CD14-positive monocyte (primary cell): Measurements from ENCODE around the gene MTSS2. TPM values are rescaled to one million over a fixed set of nuclear protein-coding genes. Genes with fewer than 3 reads are reported as not detected.

Source experiments
- DNase-seq, 3 donors: peaks; one replicate each; pipeline ENCODE4 v3.0.0-alpha.2; 2011 to 2022
- H2AFZ ChIP-seq: 2 replicates; pipeline ENCODE4 v1.6.0; 2012; ENCODE audit warnings: mild to moderate bottlenecking, low read depth, low read length, inconsistent platforms; ENCODE audit not compliant: insufficient read depth, poor library complexity, severe bottlenecking
- H3K27ac ChIP-seq, 2 donors: 1 replicate in 1 of 2; 2 replicates in 1 of 2; pipeline ENCODE4 v1.5.1; 2012 to 2013; ENCODE audit warnings: low read length in 2 of 2, control low read depth in 1 of 2, inconsistent platforms in 1 of 2, low read depth in 1 of 2, mild to moderate bottlenecking in 1 of 2
- H3K27me3 ChIP-seq, 2 donors: one replicate each; pipeline versions ENCODE4 v1.6.0 to v1.6.1; 2011 to 2013; ENCODE audit warnings: low read length in 2 of 2; ENCODE audit not compliant: control insufficient read depth in 2 of 2, insufficient read depth in 2 of 2
- H3K36me3 ChIP-seq, 2 donors: replicated peaks in 1 of 2; 1 replicate in 1 of 2; 2 replicates in 1 of 2; pipeline versions ENCODE4 v1.5.1 to v1.6.1; 2012 to 2013; ENCODE audit warnings: low read length in 2 of 2, control low read depth in 1 of 2, inconsistent platforms in 1 of 2, mild to moderate bottlenecking in 1 of 2; ENCODE audit not compliant: insufficient read depth in 2 of 2, control insufficient read depth in 1 of 2
- H3K4me1 ChIP-seq, 2 donors: 1 replicate in 1 of 2; 2 replicates in 1 of 2; pipeline versions ENCODE4 v1.5.1 to v1.6.1; 2012 to 2013; ENCODE audit warnings: low read length in 2 of 2, control low read depth in 1 of 2, inconsistent platforms in 1 of 2, mild to moderate bottlenecking in 1 of 2, moderate library complexity in 1 of 2; ENCODE audit not compliant: insufficient read depth in 2 of 2, control insufficient read depth in 1 of 2
- H3K4me2 ChIP-seq: replicated peaks from 2 replicates; pipeline ENCODE3; 2012; ENCODE audit warnings: low read length, moderate library complexity, mild to moderate bottlenecking; ENCODE audit not compliant: poor library complexity, severe bottlenecking; ENCODE audit errors: extremely low read depth
- H3K4me3 ChIP-seq, 3 experiments: fragments of 200-600 bp in 1 of 3; sonication (generic) in 1 of 3; replicated peaks in 1 of 3; 1 replicate in 2 of 3; 2 replicates in 1 of 3; pipeline ENCODE4 v1.5.1; 2011 to 2013; ENCODE audit warnings: low read length in 3 of 3, mild to moderate bottlenecking in 3 of 3, control low read depth in 2 of 3, low read depth in 2 of 3, inconsistent platforms in 1 of 3, moderate library complexity in 1 of 3
- H3K79me2 ChIP-seq: 2 replicates; pipeline ENCODE4 v1.6.0; 2012; ENCODE audit warnings: mild to moderate bottlenecking, control low read depth, inconsistent platforms, low read length, moderate library complexity; ENCODE audit not compliant: insufficient read depth
- H3K9ac ChIP-seq: 2 replicates; pipeline ENCODE4 v1.6.0; 2017; ENCODE audit warnings: low read length, mild to moderate bottlenecking; ENCODE audit not compliant: insufficient read depth, poor library complexity, severe bottlenecking
- H3K9me3 ChIP-seq, 2 donors: replicated peaks in 1 of 2; 1 replicate in 1 of 2; 2 replicates in 1 of 2; pipeline versions ENCODE4 v1.5.1 to v1.6.1; 2012 to 2013; ENCODE audit warnings: low read length in 2 of 2, control low read depth in 1 of 2; ENCODE audit not compliant: control insufficient read depth in 1 of 2, insufficient read depth in 1 of 2
- H4K20me1 ChIP-seq: 2 replicates; pipeline ENCODE4 v1.6.0; 2012; ENCODE audit warnings: mild to moderate bottlenecking, low read length, control low read depth, moderate library complexity; ENCODE audit not compliant: insufficient read depth
- H3K27ac Mint-ChIP-seq, 7 donors: one replicate each; pipeline ENCODE4 v1.8.0; 2020; ENCODE audit warnings: mild to moderate bottlenecking in 7 of 7, mixed read lengths in 7 of 7, moderate library complexity in 6 of 7, inconsistent platforms in 2 of 7
- H3K27me3 Mint-ChIP-seq, 3 donors: one replicate each; pipeline ENCODE4 v1.8.0; 2021 to 2022; ENCODE audit warnings: low read depth in 3 of 3, mild to moderate bottlenecking in 3 of 3, mixed read lengths in 3 of 3, moderate library complexity in 3 of 3, inconsistent platforms in 1 of 3
- H3K36me3 Mint-ChIP-seq, 2 donors: one replicate each; pipeline ENCODE4 v1.8.0; 2020; ENCODE audit warnings: mixed read lengths in 2 of 2, inconsistent platforms in 1 of 2, mild to moderate bottlenecking in 1 of 2
- H3K4me1 Mint-ChIP-seq: one replicate; pipeline ENCODE4 v1.8.0; 2020; ENCODE audit warnings: mild to moderate bottlenecking, mixed read lengths
- H3K4me3 Mint-ChIP-seq, 2 donors: one replicate each; pipeline ENCODE4 v1.8.0; 2020; ENCODE audit warnings: mild to moderate bottlenecking in 2 of 2, mixed read lengths in 2 of 2, moderate library complexity in 1 of 2
- H3K9me3 Mint-ChIP-seq, 7 donors: one replicate each; pipeline ENCODE4 v1.8.0; 2020 to 2022; ENCODE audit warnings: mixed read lengths in 7 of 7, mild to moderate bottlenecking in 6 of 7, moderate library complexity in 6 of 7, inconsistent platforms in 2 of 7
- CTCF ChIP-seq: fragments of 200-600 bp; IDR thresholded peaks from one replicate; pipeline ENCODE4 v1.8.0; 2022; ENCODE audit warnings: antibody characterized with exemption, mild to moderate bottlenecking
- WGBS: methylation state at CpG from one replicate; pipeline ENCODE4 v1.1.5; 2013; ENCODE audit warnings: missing lambda C conversion rate; ENCODE audit not compliant: insufficient coverage; 5-methylcytosine and 5-hydroxymethylcytosine counted together
- intact Hi-C, 2 donors: fragments of 100-400 bp; cut with micrococcal nuclease; formaldehyde crosslinking; loops; one replicate each; pipeline versions ENCODE4 v1.15.0 to v1.15.1; 2023
- polyA plus RNA-seq, 3 donors: library from polyadenylated mRNA; depleted of rRNA in 1 of 3; unstranded in 2 of 3; stranded (reverse) in 1 of 3; fragments of 300-500 nt in 2 of 3; fragments of >200 nt in 1 of 3; fragmentation: Illumina TruSeq in 2 of 3; gene quantifications; 1 replicate in 2 of 3; 2 replicates in 1 of 3; pipeline ENCODE4 v1.2.3, GENCODE V29; 2012 to 2021

Gene MTSS2
- polyA plus RNA-seq, 3 donors: 1.5 TPM; not detected in 2

- H3K9me3 Mint-ChIP-seq: peaks cover 0 to 2% (median 0%) of the 10 kb centered on the region in 7 donors
- intact Hi-C loops: no loop called here
These were observed 29.4 kb upstream of the MTSS2 start for GRCh38 chr16:70715055-70715858.

GRCh38 chr16:70714581-70715054 lies 28.8 kb upstream of the MTSS2 start:
- no peak for TF ChIP-seq CTCF
- Mint-ChIP-seq H3K4me3 (no peak overlapping the region), H3K9me3 (no peaks in the 10 kb centered on the region), H3K27me3 (peaks cover 0 to 2% (median 0%) of the 10 kb centered on the region in 3 donors), H3K27ac (peak overlapping the region in 1 of 7 donors; percentile 1), H3K36me3 (peaks cover 56 to 69% of the 10 kb centered on the region in 2 donors), H3K4me1 (no peaks in the 10 kb centered on the region)
- H3K4me1 ChIP-seq: no peaks in the 10 kb centered on the region
- H3K9ac ChIP-seq: no peak overlapping the region
- H4K20me1 ChIP-seq: peaks cover 6% of the 10 kb centered on the region
- no peaks in the 10 kb centered on the region for H3K9me3 ChIP-seq
- H3K4me2 ChIP-seq: no peak overlapping the region
- no peak overlapping the region for H2AFZ ChIP-seq
- no peaks in the 10 kb centered on the region for H3K79me2 ChIP-seq
- DNase-seq: no peak
- 57% methylated on average over 7 of the region's 10 CpGs for WGBS
- H3K27ac ChIP-seq: no peak overlapping the region
- H3K4me3 ChIP-seq: no peak overlapping the region
- peaks cover 38 to 72% of the 10 kb centered on the region in 2 donors for H3K36me3 ChIP-seq
- intact Hi-C loops: no loop called here
- no peaks in the 10 kb centered on the region for H3K27me3 ChIP-seq

More at GRCh38 chr16:70715055-70715858, 29.4 kb upstream of the MTSS2 start:
- no peaks in the 10 kb centered on the region for H3K9me3 ChIP-seq
- Mint-ChIP-seq H3K36me3 (peaks cover 61 to 75% of the 10 kb centered on the region in 2 donors), H3K4me3 (no peak overlapping the region), H3K4me1 (no peaks in the 10 kb centered on the region), H3K27me3 (peaks cover 0 to 2% (median 0%) of the 10 kb centered on the region in 3 donors), H3K27ac (peak overlapping the region in 2 of 7 donors; percentile 1 to 21)
- H3K36me3 ChIP-seq: peaks cover 37 to 72% of the 10 kb centered on the region in 2 donors
- H2AFZ ChIP-seq: no peak overlapping the region
- 58% methylated on average over 11 of the region's 23 CpGs for WGBS
- no peaks in the 10 kb centered on the region for H3K79me2 ChIP-seq
- H4K20me1 ChIP-seq: peaks cover 6% of the 10 kb centered on the region
- H3K4me1 ChIP-seq: no peaks in the 10 kb centered on the region
- no peak overlapping the region for H3K27ac ChIP-seq
- DNase-seq: no peak
- H3K9ac ChIP-seq: no peak overlapping the region
- TF ChIP-seq CTCF: no peak
- H3K27me3 ChIP-seq: no peaks in the 10 kb centered on the region
- H3K4me2 ChIP-seq: no peak overlapping the region
- H3K4me3 ChIP-seq: no peak overlapping the region
